NCI-H1930 (cell line): ENCODE data around the gene TLE2.
"Not testable (repeated sequence)": the region's sequence is repeated elsewhere in the genome, so short reads cannot be mapped to it uniquely, and the experiment has no call there.

Source experiments
- DNase-seq, 2 experiments: peaks; one replicate each; lab custom pipeline; 2025; lab: John Stamatoyannopoulos, UW

TLE2 gene

GRCh38 chr19:3055741-3056416 is 26.8 kb upstream of the TLE2 start:
- DNase-seq, result no peak

GRCh38 chr19:3054972-3055740 is 26.1 kb upstream of the TLE2 start:
- DNase-seq, result no peak

GRCh38 chr19:3054265-3054971 is 25.3 kb upstream of the TLE2 start:
- no peak for DNase-seq

GRCh38 chr19:3053780-3054179 is 24.7 kb upstream of the TLE2 start:
- DNase-seq, result no peak

GRCh38 chr19:3053218-3053621 is 24.1 kb upstream of the TLE2 start:
- DNase-seq, result no peak

GRCh38 chr19:3050016-3050415 is 20.9 kb upstream of the TLE2 start:
- DNase-seq, result not testable (repeated sequence)

GRCh38 chr19:3049089-3049488 is 20.0 kb upstream of the TLE2 start:
- DNase-seq, result no peak

GRCh38 chr19:3048190-3048533 is 19.1 kb upstream of the TLE2 start:
- DNase-seq, result no peak

GRCh38 chr19:3047496-3048189 is 18.6 kb upstream of the TLE2 start:
- peak in 1 of 2 experiments; percentile 17 for DNase-seq

- no peak for DNase-seq
These were observed 17.8 kb upstream of the TLE2 start for GRCh38 chr19:3046698-3047495.

- DNase-seq, result no peak
These were observed 17.0 kb upstream of the TLE2 start for GRCh38 chr19:3045885-3046697.

GRCh38 chr19:3045191-3045590 is 16.1 kb upstream of the TLE2 start:
- no peak for DNase-seq

GRCh38 chr19:3042621-3043267 is 13.7 kb upstream of the TLE2 start:
- no peak for DNase-seq

GRCh38 chr19:3041761-3042620 is 12.9 kb upstream of the TLE2 start:
- DNase-seq, result no peak

- no peak for DNase-seq
These were observed 12.2 kb upstream of the TLE2 start for GRCh38 chr19:3041327-3041726.

- no peak for DNase-seq
These were observed 10.6 kb upstream of the TLE2 start for GRCh38 chr19:3039641-3040077.

- no peak for DNase-seq
These were observed 10.0 kb upstream of the TLE2 start for GRCh38 chr19:3039125-3039524.

GRCh38 chr19:3038214-3038613 is 9.1 kb upstream of the TLE2 start:
- no peak for DNase-seq

- not testable (repeated sequence) for DNase-seq
These were observed 8.0 kb upstream of the TLE2 start for GRCh38 chr19:3036977-3037544.
